Activated CD4-positive, CD25-positive, alpha-beta regulatory T cell (primary cell): ENCODE data around the gene MYO5A.
A peak's percentile ranks its signal among the peaks of the same experiment; 100 is the strongest.

ENCODE experiments used
- DNase-seq, 4 experiments: peaks; one replicate each; lab custom pipeline; 2025; lab: John Stamatoyannopoulos, UW

Gene MYO5A

DNA sequence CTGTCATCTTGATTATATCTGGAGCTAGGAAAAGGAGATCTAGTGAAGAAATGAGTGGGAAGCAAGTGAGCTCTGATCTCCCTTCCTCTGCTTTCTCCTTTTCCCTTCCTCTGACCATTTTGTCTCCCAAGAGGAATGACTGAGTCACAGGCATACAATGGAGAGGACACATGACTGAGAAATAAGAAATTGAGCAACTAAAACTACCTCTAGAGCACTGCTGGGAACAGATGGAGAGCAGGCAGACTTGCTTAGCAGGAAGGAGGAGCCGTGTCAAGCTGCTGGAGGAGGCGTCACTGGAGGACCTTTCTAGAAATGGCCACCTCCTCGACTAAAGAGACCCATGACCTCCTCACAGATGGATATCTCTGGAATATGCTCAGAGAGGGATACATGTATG lies 166.2 kb downstream of the MYO5A start:
- no peak for DNase-seq

DNA sequence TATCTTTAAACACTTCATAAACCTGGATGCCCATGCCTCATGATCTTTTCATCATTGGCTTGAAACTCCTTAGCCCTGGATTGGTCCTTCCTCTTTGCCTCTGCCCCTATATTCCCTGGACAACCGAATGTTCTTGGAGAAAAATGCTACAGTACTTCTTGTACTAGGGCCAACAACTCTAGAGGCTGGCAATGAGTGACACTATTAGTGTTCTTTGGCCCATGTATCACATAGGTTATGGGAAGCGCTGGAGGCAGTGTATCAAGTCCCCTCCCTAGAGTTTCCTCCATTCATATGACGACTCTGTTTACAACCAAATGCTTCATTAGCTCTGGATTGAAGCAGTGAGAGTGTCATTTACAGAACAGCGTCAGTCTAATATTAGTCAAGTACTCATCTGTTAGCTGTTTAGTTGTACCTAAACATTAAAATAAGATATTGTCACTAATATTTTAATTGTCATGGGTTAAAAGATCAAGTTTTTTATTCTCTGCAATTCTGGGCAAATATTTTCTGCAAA lies 166.6 kb downstream of the MYO5A start:
- DNase-seq: no peak

DNA sequence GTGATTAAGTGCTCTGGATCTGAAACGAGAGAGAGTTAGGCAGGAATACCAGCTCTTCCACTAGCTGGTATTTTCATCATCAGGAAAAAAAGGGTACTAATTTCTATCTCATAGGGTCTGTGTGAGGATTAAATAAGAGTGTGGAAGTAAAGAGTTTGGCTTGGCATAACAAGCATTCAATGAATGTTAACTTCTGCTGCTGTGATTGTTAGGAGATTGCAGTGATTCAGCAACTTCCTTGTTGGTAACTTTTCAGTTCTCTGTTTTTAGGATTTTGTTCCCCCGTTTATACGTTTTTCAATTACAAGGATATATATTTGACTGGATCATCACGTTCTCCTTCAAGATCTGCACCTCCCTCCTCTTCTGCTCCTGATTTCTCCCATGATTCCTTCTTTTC lies 167.2 kb downstream of the MYO5A start:
- DNase-seq: no peak

DNA sequence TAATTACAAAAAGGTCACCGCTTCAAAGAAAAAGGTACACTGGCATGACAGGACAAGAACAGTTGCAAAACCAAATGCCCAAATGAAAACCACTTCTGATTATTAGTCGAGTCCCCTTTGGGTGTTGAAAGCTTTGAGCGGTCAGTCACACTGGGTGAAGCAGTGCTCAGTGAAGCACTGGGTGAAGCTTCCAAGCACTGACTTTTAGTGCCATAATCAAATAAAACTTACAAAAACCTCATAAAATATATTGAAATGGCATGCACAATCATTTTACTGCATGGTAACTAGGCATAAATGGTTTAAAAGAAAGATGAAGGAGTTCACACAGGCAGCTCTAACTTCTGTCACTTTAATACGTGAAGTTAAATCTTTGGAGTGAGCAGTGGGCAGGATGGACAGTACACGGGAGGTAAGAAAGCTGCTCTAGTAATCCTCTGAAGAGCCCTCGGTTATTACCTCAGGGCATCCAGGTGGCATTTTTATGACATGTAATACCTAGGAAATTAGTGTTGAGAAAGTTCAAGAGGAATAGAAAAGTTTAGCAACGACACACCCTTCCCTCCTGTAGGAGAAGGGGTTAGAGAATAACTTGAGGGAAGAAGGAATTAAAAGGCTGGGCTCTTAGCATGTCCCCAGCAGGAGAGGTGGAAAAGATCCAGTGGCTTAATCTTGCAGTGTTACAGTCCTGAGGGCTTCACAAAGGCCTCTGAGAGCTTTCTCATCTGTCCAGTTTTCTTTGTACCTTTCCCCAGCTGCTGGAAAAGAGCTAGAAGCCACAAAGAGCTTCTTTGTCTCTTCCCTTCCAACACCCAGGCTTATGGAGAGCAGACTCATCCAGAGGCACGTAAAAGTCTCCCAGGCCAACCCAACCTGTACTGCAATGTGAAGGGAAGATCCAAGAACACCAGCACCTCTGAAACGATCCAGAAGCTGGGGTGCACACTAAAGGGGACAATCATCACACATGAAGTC lies 168.2 kb downstream of the MYO5A start:
- DNase-seq: no peak

DNA sequence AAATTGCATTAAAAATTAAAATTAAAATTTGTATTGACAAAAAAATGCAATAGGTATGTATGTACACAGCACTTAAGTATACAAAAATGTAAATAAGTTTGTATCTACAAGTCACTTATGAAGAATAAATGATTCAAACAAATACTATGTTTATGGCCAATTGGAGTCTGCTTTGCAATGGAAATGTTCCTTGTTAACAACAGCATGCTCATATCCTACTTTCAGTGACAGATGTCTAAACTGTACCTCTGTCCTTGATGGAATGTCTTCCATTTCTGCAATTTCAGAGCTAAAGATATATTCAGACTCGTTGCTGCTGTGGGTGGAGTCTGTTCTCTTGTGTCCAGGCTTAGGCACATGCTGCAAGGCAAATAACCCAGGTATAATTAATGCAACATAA lies 169.0 kb downstream of the MYO5A start:
- DNase-seq: no peak

DNA sequence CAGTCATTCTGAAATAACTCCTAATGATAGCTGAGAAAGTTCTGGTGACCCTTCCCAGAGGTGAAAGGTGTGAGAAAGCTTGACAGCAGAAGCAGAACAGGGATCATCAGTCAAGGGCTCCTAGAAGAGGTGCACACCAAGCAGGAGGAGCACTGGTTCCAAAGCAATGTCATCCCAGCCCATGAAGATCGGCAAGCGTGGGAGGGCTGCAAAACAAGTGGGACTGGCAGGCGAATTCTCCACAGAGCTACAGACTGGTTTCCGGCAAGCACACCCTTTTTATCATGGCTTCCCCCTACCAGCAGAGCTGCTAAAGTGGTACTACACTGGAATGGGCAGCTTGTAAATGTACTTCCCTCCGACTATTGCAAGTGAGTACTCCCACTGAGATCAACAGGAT lies 170.7 kb downstream of the MYO5A start:
- no peak for DNase-seq

DNA sequence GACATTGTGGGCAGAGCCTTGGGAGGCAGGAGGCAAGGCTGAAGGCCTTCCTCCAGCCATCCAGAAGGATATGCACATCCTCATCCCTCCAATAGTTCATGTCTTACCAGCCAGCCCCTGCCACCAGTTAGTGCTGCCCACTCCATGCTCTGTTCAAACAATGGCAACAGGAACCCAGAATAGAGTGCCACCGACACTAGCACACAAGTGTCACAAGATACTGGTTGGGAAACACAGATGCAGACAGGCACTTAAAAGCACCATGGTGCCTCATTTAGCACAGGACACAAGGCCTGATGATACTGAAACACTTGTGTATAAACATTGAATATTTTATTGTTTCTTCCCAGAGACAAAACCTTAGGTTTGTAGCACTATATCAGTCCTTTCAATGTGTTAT lies 176.6 kb downstream of the MYO5A start:
- DNase-seq: no peak

DNA sequence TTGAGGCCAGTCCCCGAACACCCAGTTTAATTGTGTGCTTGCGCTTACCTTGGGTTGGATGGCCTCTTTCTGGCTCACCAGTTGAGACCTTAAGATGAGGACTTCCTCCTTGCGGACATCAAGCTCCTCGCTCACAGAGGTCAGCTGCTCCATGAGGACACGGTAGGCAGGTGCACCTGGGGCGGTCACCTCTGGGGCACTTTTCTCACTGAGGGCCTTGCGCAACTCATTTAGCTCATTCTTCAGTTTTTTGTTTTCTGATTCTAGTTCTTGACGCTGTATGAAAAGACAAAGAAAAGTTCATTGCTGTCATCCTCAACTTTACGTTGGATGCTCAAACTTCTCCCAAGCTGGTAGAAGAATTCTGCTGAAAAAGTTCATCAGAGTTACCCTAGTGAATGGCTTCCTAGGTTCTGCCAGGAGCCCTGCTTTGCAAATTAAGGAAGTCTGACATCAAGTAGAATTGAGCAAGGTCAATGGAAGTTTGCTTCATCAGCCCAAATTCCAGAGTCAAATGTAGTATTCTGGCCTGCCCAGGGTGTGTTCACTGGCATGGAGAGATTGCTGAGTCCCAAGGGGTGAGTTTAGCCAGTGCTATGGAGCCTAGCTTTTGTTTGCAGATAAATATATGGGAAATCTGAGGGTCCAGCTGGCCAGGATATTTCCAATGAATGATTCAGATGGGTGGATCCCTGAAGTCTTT lies 177.3 kb downstream of the MYO5A start:
- DNase-seq: no peak

DNA sequence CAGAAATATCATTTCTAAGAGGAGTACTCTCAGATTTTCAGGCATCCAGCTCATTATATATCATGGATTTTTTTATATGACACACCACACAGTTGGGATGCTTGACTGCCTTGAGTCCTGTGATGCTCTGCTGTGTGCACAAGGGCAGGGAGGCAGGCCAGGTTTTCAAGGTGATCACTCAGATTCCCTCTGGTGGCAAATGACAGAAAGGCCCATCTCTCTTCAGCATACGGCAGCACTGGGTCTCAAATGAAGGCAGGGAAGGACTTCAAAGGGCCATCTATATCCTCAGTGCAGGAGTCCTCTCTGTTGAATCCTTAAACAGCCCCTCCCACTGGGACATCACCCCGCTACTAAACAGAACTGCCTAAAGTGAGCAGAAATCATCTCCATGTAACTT lies 178.3 kb downstream of the MYO5A start:
- DNase-seq: no peak

DNA sequence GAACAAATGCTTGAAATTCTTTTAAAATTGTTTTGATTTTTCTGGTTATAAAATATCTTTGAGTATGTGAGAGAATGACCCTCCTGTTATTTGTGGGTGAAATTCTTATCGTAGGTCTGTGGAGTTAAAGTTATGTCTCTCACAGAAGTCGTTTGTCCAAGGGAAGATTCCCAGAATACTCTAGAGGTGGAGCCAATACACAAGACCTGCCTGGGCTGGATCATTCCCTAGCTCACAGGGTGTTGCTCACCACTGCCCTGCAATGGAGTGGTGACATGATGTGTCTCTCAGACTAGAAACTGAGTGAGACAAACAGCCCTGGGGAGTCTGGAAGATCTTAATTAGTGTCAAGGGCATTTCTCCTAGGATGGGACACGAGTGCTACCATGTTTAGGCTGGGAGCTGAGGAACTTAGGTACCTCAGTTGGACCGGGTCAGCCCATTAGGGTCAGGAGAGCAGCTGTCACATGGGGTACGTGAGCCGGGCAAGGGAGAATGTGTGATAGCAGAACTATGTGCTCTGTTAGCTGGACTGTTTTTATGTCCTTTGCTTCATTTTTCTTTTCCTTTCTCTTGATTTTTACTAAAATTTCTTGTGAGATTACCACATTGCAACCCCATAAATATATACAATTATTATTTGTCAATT lies 179.5 kb downstream of the MYO5A start:
- no peak for DNase-seq

DNA sequence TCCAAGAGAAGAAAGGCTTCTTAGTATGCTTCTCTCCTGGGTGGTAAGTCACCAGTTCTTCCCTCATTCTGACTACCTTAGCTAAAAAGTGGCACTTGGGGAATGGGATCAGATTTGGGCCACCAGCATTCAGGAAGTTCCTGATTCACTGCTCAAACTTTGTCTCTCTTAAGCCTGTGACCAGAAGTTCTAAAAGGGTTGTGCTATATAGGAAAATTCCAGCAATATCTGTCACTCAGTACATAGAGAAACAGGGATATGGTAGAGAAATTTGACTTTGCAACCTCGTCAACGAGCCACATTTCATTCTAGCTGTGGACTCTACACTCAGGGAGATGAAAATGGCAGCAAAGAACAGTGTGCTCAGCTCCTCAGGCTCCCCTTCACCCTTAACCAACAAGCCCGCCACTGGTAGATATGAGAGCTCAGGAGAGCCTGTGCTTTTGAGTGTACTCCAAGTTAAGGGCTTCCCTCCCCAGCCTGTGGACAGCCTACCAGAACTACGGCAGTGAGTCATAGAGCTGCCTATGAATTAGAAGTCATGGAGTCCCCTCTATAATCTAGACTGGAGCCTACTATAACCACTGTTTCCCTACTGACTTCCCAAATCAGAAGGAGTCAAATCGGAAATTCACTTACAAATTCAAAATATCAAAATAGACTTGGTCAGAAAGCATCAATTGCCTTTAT lies 180.5 kb downstream of the MYO5A start:
- DNase-seq: no peak

DNA sequence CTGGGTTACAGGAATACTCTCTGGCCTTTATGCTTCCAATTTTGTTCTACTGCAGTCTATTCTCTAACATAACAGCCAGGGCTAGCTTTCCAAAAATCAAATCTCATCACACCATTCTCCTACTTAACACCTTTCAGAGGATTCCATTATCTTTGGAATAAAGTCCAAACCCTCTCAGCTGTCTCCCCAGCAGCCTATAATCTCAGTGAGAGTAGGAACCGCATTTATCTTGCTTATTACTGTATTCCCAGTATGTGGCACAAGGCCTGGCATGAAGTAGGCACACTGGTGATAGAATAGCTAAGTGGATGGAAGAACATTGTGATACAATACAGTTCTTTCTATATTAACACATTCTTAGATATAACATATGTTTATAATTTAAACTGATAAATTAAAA lies 184.1 kb downstream of the MYO5A start:
- no peak for DNase-seq

DNA sequence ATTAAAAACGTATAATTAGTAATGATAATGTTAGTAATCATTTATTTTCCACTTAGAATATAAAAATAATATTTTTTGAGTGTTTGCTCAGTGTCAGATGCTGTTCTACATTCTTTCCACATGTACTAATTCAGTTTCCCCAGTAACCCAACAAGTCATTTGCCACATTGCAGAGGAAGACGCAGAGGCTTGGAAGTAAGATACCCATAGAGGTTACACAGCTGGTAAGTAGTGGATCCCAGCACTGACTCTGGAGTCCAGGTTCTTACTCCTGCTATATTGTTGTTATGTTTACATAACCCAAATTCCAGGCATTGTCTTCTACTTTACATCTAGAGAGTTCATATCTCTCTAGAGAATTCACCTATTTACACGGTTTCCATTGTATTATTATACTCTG lies 184.8 kb downstream of the MYO5A start:
- no peak for DNase-seq

DNA sequence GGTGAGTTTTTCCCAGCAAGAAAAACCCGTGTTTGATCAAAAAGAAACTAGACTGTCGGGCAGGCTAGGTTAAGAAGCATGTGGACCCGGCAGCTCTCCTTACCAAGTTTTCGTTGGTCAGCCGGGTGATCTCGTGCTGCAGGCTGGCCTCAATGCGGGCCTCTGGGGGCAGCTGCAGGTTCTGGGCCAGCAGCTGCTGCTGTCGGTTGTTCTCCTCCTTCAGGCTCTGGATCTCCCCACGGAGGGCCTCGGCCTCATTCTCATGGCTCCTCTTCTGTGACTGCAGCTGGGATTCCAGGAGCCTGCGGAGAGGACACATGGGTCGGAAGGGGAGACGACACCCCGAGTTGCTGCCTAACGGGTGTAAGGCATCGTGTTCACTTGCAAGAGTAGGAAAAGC lies 188.6 kb downstream of the MYO5A start:
- no peak for DNase-seq

DNA sequence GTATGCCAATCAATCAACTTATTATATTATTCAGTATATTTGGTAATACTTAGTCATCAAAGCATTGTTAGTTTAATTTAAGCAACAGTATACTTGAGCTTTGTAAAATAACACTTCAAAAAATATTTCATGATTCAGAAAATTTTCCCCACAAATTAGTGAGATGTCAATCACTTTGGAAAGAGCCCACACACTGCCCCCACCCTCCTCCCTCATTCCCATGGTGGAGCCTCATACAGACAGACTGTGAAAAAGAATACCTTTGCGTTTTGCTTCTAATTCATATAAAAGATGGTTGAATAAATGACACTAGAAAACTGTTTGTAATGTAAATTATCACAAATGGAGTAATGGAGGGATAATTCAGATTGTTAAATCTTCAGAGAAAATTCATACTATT lies 189.8 kb downstream of the MYO5A start:
- DNase-seq: no peak

DNA sequence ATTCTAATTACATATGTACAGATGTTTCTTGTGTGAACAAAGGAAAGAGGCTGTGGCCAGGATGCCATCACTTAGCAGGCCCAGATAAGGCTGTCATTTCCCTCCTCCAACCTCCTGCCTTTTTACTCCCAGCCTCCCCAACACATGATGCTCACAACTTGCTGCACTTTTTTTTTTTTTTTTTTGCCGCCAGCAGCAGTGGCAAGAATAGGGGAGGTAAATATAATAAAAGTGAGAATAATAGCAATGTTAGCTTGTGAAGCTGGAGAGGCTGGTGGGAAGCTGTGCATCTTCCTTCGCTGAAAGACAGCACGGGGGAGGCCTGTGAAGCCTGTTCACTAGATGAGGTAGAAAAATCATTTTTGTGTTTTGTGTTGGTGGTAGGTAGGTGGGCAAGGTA lies 190.6 kb downstream of the MYO5A start:
- DNase-seq: no peak

DNA sequence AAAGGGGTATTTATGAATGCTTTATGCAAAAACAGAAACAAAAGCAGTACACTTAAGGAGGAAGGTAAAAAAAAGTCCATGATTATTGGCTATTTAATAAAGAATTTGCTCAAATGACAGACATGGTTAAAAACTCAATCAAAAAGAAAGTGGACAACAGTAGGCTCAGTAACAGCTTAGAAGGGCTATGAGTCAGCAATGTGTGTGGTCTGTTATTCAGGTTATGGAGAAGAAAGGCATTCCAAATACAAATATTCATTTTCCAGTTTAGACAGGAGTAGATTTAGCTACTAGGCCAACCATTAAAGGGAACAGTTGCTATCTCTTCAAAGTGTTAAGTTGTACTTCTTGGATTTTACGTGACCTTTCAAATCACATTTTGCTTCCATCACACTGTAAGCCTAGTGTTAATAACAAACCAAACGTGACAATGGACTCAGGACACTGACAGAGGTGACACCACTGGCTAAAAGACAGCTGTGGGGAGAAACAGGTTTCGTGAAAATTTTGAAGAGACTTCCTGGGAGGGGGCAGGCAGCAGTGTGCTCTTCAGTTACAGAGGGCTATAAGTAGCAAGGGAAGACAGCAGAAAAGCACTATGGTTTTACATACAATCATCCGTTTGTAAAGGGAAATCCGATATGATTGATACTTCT lies 191.4 kb downstream of the MYO5A start:
- DNase-seq: no peak

DNA sequence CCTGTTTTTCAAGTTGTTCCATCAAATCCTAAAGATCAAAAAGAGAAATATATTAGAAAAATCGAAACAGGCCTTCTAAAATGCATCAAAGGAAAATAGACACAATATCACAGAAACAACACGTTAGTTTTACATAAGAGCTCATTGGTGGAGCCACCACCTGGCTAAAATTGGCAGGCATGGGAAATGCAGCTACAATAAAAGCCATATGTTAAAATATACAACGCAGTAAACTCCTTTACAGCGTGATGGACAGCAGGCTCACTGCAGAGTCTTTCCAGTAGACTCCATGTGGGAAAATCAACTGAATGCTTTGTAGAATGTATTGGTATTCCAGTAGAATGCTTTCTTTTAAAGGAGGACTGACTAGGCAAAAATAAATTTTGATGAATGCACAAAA lies 192.2 kb downstream of the MYO5A start:
- no peak for DNase-seq

DNA sequence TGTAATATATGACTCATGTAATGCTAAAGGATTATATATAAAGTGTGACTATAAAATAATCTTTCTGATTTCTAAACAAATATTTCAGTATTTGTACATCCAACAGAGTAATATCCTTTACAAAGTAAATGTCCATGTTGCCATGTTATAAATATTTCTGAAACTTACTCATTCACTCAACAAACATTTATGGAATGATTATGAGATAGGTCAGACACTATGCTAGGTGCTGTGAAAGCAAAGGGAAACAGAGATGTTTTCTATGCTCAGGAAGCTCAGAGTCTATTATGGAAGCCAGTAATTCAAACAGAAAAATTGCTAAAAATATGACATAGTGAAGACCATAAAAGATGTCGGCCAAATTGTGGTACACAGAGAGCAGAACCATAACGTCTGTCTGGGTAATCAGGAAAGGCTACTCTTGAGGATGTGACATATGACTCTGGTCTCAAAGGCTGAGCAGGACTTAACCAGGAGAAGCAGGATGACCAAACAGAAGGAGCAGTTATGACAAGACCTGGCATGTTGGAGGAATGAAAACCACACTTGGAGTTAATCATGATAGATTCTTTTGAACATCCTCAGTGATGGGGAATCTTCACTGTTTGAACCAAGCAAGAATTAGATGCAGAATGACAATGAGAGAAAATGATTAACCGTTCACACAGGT lies 194.1 kb downstream of the MYO5A start:
- no peak for DNase-seq

DNA sequence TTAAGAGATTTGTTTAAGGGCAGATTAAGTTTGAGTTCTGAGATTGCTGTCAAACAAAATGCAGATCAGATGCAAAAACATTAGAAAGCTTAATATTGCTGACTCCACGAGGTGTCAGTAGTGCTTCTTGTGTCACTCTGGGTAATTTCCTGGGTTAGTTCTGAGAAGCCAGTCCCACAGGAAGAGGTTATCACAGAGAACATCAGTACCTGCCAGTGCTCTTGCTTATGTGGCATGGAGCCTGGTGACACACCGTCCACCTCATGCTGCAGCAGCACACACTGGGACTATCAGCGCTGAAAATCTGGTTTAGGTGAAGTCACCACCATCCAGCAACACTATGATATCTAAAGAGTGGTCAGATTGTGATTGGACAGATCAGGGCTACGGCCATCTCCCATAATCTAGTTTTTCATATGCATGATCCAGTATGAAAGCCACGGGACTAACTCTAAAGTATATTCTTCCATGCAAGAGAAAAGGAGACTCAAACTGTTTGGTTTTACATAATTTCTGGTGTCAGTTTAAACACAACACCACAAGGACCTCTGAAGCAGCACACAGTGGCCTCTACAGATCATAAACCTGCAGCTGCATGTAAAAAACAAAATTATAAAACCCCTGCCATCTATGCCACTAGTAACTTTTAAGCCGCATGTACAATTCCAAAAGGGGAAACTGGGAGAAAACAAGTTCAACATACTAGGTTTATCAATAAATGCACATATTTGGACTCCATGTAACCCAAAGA lies 197.0 kb downstream of the MYO5A start:
- peak in 3 of 4 experiments; percentile 11 to 36 (median 13) for DNase-seq
